ENCODE measurements around the gene ASAP2.

ASAP2 gene

GRCh38 chr2:9228781-9229469 lies 22.3 kb downstream of the ASAP2 start:
- TF ChIP-seq REST (IDR thresholded peaks at IDR 0.05; ENCODE audit: insufficient replicate concordance, low read depth), result no peak
- no peak for TF ChIP-seq GABPA (IDR thresholded peaks at IDR 0.05; ENCODE audit: low read depth)
- no peak for TF ChIP-seq POLR2AphosphoS5 (IDR thresholded peaks at IDR 0.05; ENCODE audit: low read depth)
- TF ChIP-seq CTCF (IDR thresholded peaks at IDR 0.05; ENCODE audit: insufficient read depth, low read length), result no peak
- TF ChIP-seq SPI1 (IDR thresholded peaks at IDR 0.05; ENCODE audit: borderline replicate concordance, low read depth), result no peak
- Histone ChIP-seq H3K27ac (replicated peaks) (no peak overlapping the region), H3K27me3 (ENCODE audit: insufficient read depth, poor library complexity, severe bottlenecking) (peaks cover 19% of the 10 kb centered on the region), H3K4me3 (replicated peaks; ENCODE audit: insufficient read depth, low read length) (no peak overlapping the region)
- no peak for DNase-seq (ENCODE audit: low read depth in 1 of 2, low spot score in 1 of 2)

- Histone ChIP-seq H3K27me3 (ENCODE audit: insufficient read depth, poor library complexity, severe bottlenecking) (peaks cover 19% of the 10 kb centered on the region), H3K27ac (replicated peaks) (no peak overlapping the region), H3K4me3 (replicated peaks; ENCODE audit: insufficient read depth, low read length) (no peak overlapping the region)
- TF ChIP-seq CTCF (IDR thresholded peaks at IDR 0.05; ENCODE audit: insufficient read depth, low read length) (no peak), GABPA (IDR thresholded peaks at IDR 0.05; ENCODE audit: low read depth) (no peak), SPI1 (IDR thresholded peaks at IDR 0.05; ENCODE audit: borderline replicate concordance, low read depth) (no peak), REST (IDR thresholded peaks at IDR 0.05; ENCODE audit: insufficient replicate concordance, low read depth) (no peak), POLR2AphosphoS5 (IDR thresholded peaks at IDR 0.05; ENCODE audit: low read depth) (no peak)
- DNase-seq (ENCODE audit: low read depth in 1 of 2, low spot score in 1 of 2), result no peak
These were observed 22.8 kb downstream of the ASAP2 start for GRCh38 chr2:9229470-9229820.

- Histone ChIP-seq H3K4me3 (replicated peaks; ENCODE audit: insufficient read depth, low read length) (no peak overlapping the region), H3K27me3 (ENCODE audit: insufficient read depth, poor library complexity, severe bottlenecking) (peaks cover 15% of the 10 kb centered on the region), H3K27ac (replicated peaks) (no peak overlapping the region)
- DNase-seq (ENCODE audit: low read depth in 1 of 2, low spot score in 1 of 2), result no peak
- no peak for TF ChIP-seq CTCF (IDR thresholded peaks at IDR 0.05; ENCODE audit: insufficient read depth, low read length)
- TF ChIP-seq SPI1 (IDR thresholded peaks at IDR 0.05; ENCODE audit: borderline replicate concordance, low read depth), result no peak
- no peak for TF ChIP-seq GABPA (IDR thresholded peaks at IDR 0.05; ENCODE audit: low read depth)
- TF ChIP-seq POLR2AphosphoS5 (IDR thresholded peaks at IDR 0.05; ENCODE audit: low read depth), result no peak
- no peak for TF ChIP-seq REST (IDR thresholded peaks at IDR 0.05; ENCODE audit: insufficient replicate concordance, low read depth)
These were observed 23.6 kb downstream of the ASAP2 start for GRCh38 chr2:9230051-9230802.
